HTERT RPE-1 (cell line): ENCODE data around the gene TIGD3.

Experiments used
- in situ Hi-C: fragments of 300-500 bp; cut with MboI; formaldehyde crosslinking; loops from 4 replicates; pipeline ENCODE4 v1.14.3; 2020; ENCODE audit warnings: low sequenced_read_pairs

The TIGD3 gene

GRCh38 chr11:65404638-65405339 is 50.2 kb downstream of the TIGD3 start:
- in situ Hi-C loops, result no loop called here
